GM12872 (cell line): ENCODE results near the gene SLC37A3.

Experiments used
- CTCF ChIP-seq: IDR thresholded peaks from 3 replicates; pipeline ENCODE4 v1.5.1; 2011; ENCODE audit warnings: low read depth, mild to moderate bottlenecking, low read length, moderate library complexity; ENCODE audit not compliant: insufficient read depth

The SLC37A3 gene, protein sequence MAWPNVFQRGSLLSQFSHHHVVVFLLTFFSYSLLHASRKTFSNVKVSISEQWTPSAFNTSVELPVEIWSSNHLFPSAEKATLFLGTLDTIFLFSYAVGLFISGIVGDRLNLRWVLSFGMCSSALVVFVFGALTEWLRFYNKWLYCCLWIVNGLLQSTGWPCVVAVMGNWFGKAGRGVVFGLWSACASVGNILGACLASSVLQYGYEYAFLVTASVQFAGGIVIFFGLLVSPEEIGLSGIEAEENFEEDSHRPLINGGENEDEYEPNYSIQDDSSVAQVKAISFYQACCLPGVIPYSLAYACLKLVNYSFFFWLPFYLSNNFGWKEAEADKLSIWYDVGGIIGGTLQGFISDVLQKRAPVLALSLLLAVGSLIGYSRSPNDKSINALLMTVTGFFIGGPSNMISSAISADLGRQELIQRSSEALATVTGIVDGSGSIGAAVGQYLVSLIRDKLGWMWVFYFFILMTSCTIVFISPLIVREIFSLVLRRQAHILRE

DNA sequence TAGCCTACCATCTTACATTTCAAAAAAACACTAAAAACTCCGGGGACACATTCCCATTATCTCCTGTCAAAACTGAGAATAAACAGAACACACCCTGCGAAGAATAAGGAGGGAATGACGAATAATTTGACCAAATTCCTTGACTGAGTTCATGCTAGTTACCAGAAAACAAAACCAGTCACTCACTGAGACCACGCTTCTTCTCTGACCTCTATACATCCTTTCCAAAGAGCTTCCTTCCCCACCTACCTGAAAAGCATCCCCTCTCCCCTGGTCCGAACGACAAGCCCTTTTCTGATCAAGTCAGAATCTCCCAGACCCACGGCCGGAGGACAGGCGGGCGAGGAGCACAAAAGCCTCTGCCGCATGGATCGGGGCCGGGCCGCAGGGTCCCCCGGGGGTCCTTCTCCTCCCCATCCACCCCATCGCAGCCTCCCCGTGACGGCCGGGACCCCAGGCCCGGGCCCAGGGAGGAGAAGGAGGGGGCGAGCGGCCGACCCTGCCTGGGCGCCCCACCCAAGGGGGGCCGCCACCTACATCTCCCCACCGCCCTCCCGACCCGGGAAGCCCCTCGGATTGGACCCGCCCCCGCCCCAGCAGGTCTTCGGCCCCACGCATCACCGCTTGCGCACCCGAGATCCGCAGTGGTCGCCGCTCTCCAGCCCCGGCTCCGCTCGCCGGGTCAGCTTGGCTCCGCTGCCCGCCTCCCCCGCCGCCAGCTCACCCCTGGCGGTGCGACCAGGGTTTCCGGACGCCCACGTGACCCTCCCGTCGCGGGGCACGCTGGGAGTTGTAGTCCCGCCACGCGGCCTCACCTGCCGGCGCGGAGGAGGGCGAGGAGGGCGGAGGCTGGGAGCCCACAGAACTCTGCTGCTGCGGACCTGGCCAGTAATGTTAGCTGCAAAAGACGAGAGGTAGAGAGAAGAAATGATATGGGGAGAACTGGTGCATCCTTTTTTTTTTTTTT lies at the start of gene SLC37A3:
TSS of gene SLC37A3 (minus strand) at position 747 of the 967 bp plus-strand sequence. CDS start 16,004 bp downstream, outside the sequence.
- peak; percentile 2; the same call in 1 of the 3 replicates for TF ChIP-seq CTCF

- no peak for TF ChIP-seq CTCF
Observed at GRCh38 chr7:140447841-140448240, 49.5 kb upstream of the SLC37A3 start.

- TF ChIP-seq CTCF = no peak
Observed at GRCh38 chr7:140446467-140446866, 48.1 kb upstream of the SLC37A3 start.

GRCh38 chr7:140441519-140441918 lies 43.2 kb upstream of the SLC37A3 start:
- no peak for TF ChIP-seq CTCF

- TF ChIP-seq CTCF = no peak
Observed at GRCh38 chr7:140440593-140440992, 42.3 kb upstream of the SLC37A3 start.

DNA sequence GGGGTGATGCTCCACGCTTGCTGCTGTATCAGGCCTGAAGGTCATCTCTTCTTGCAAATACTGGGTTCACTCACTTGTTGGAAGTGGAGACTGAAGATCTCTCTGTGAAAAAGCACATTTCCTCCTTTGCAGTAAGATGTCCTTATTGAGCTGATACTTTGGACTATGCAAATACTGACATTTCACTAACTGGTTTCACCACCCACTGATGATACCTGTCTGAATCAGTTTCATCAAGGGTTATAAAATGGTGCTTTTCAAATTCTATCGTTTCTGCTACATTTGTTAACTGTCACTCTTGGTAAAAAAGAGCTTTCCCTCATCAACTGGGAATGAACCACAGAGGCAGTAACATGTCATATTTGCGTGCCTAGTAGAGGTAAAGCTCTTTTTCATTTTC lies 41.0 kb upstream of the SLC37A3 start:
- TF ChIP-seq CTCF = no peak
